Upper lobe of left lung (tissue), 6 donors: ENCODE measurements around the gene STX1A. TPM values are rescaled to one million over a fixed set of nuclear protein-coding genes. Genes with fewer than 3 reads are reported as not detected.

Experiments
- ATAC-seq, 2 donors: fragments of 200-7000 bp; cut with Tn5 transposase; one replicate each; pipeline ENCODE4 v1.9.1; 2022; ENCODE audit warnings: mild to moderate bottlenecking in 2 of 2, moderate library complexity in 2 of 2; ENCODE audit not compliant: low FRiP score in 2 of 2
- DNase-seq, 2 donors: peaks; one replicate each; pipeline ENCODE4 v3.0.0-alpha.2; 2019 to 2020
- H3K27ac ChIP-seq, 4 donors: fragments of 200-600 bp; sonication (generic); one replicate each; pipeline ENCODE4 v1.5.1; 2016 to 2019
- H3K27me3 ChIP-seq, 4 donors: fragments of 200-600 bp; sonication (generic); one replicate each; pipeline ENCODE4 v1.5.1; 2017 to 2019
- H3K36me3 ChIP-seq, 4 donors: fragments of 200-600 bp; sonication (generic); one replicate each; pipeline ENCODE4 v1.5.1; 2016 to 2019
- H3K4me1 ChIP-seq, 4 donors: fragments of 200-600 bp; sonication (generic); one replicate each; pipeline ENCODE4 v1.5.1; 2018 to 2019
- H3K4me3 ChIP-seq, 4 donors: fragments of 200-600 bp; sonication (generic); one replicate each; pipeline ENCODE4 v1.5.1; 2017 to 2019; ENCODE audit warnings: mild to moderate bottlenecking in 2 of 4, moderate library complexity in 1 of 4
- H3K9me3 ChIP-seq, 4 donors: fragments of 200-600 bp; sonication (generic); one replicate each; pipeline ENCODE4 v1.5.1; 2018 to 2019
- CTCF ChIP-seq, 6 experiments: fragments of 450-650 bp in 4 of 6; fragments of 200-600 bp in 2 of 6; sonication (generic) in 2 of 6; IDR thresholded peaks; one replicate each; pipeline ENCODE4 v1.5.1; 2016 to 2019; ENCODE audit warnings: antibody characterized with exemption in 6 of 6
- EP300 ChIP-seq, 4 donors: sonication (generic); formaldehyde crosslinking; IDR thresholded peaks; one replicate each; pipeline ENCODE4 v1.5.1; 2017; ENCODE audit warnings: antibody characterized with exemption in 4 of 4, control low read depth in 2 of 4
- POLR2A ChIP-seq, 4 donors: fragments of 450-650 bp; IDR thresholded peaks; one replicate each; pipeline ENCODE4 v1.5.1; 2016 to 2017; ENCODE audit warnings: antibody characterized with exemption in 4 of 4, mild to moderate bottlenecking in 2 of 4
- POLR2AphosphoS5 ChIP-seq, 2 donors: sonication (generic); formaldehyde crosslinking; IDR thresholded peaks; one replicate each; pipeline ENCODE4 v1.5.1; 2017; ENCODE audit warnings: antibody characterized with exemption in 2 of 2
- WGBS, 2 donors: methylation state at CpG; one replicate each; pipeline ENCODE4 v1.1.5; 2017 to 2018; 5-methylcytosine and 5-hydroxymethylcytosine counted together
- total RNA-seq, 6 donors: library from RNA; depleted of rRNA in 4 of 6; stranded (reverse); fragments of >200 nt in 4 of 6; gene quantifications; one replicate each; pipeline versions ENCODE4 v1.1.0 to v1.2.1, GENCODE V29; 2016 to 2021
- donor health status: DM: no; HTN: no; CAD: no; lungs with moderate emphysema.
- donor health status: DM: no; HTN: yes; CAD: no; lungs with severe emphysema.

The STX1A gene
- total RNA-seq, 6 donors from 2014 or later: 4.1 to 16.9 (median 5.9) TPM

- peaks cover 0 to under 1% (median under 1%) of the 10 kb centered on the region in 4 donors for H3K4me1 ChIP-seq
- H3K36me3 ChIP-seq: peaks cover 31 to 76% (median 56%) of the 10 kb centered on the region in 4 donors
- H3K4me3 ChIP-seq: no peak overlapping the region
- TF ChIP-seq CTCF (IDR thresholded peaks at IDR 0.05) (no peak), POLR2A (IDR thresholded peaks at IDR 0.05) (no peak), POLR2AphosphoS5 (IDR thresholded peaks at IDR 0.05) (no peak), EP300 (IDR thresholded peaks at IDR 0.05) (no peak)
- 86% methylated on average over 7 of the region's 7 CpGs for WGBS, 2 donors
- ATAC-seq: no peak
- no peak overlapping the region for H3K27ac ChIP-seq
- no peaks in the 10 kb centered on the region for H3K27me3 ChIP-seq
- DNase-seq: no peak
- H3K9me3 ChIP-seq: no peaks in the 10 kb centered on the region
Measured at GRCh38 chr7:73698410-73698809, 21.1 kb downstream of the STX1A start.

- no peak overlapping the region for H3K4me3 ChIP-seq
- H3K27ac ChIP-seq: no peak overlapping the region
- H3K27me3 ChIP-seq: no peaks in the 10 kb centered on the region
- peaks cover 37 to 95% (median 71%) of the 10 kb centered on the region in 4 donors for H3K36me3 ChIP-seq
- WGBS, 2 donors: 83 to 92% methylated on average over 4 of the region's 4 CpGs
- TF ChIP-seq POLR2A (IDR thresholded peaks at IDR 0.05): no peak
- TF ChIP-seq CTCF (IDR thresholded peaks at IDR 0.05): no peak
- TF ChIP-seq EP300 (IDR thresholded peaks at IDR 0.05): no peak
- H3K9me3 ChIP-seq: no peaks in the 10 kb centered on the region
- no peaks in the 10 kb centered on the region for H3K4me1 ChIP-seq
- DNase-seq (no peak), ATAC-seq (no peak)
Measured at GRCh38 chr7:73696372-73696771, 23.1 kb downstream of the STX1A start.

- ATAC-seq (no peak), DNase-seq (no peak)
- 80 to 82% methylated on average over 7 of the region's 7 CpGs for WGBS, 2 donors
- no peaks in the 10 kb centered on the region for H3K4me1 ChIP-seq
- TF ChIP-seq POLR2A (IDR thresholded peaks at IDR 0.05) (no peak), POLR2AphosphoS5 (IDR thresholded peaks at IDR 0.05) (no peak)
- H3K4me3 ChIP-seq: no peak overlapping the region
- H3K9me3 ChIP-seq: no peaks in the 10 kb centered on the region
- H3K36me3 ChIP-seq: peaks cover 33 to 92% (median 72%) of the 10 kb centered on the region in 4 donors
- H3K27me3 ChIP-seq: no peaks in the 10 kb centered on the region
- H3K27ac ChIP-seq: no peak overlapping the region
Measured at GRCh38 chr7:73690646-73691045, 28.8 kb downstream of the STX1A start.

GRCh38 chr7:73688288-73688687 is 31.2 kb downstream of the STX1A start:
- Histone ChIP-seq H3K9me3 (no peaks in the 10 kb centered on the region), H3K4me3 (no peak overlapping the region), H3K27me3 (no peaks in the 10 kb centered on the region), H3K36me3 (peaks cover 17 to 68% (median 52%) of the 10 kb centered on the region in 4 donors), H3K4me1 (peaks cover 5 to 16% (median 7%) of the 10 kb centered on the region in 4 donors), H3K27ac (no peak overlapping the region)
- ATAC-seq (no peak), DNase-seq (no peak)
- no peak for TF ChIP-seq CTCF (IDR thresholded peaks at IDR 0.05)
- 92 to 94% methylated on average over 8 of the region's 8 CpGs for WGBS, 2 donors

- DNase-seq (no peak), ATAC-seq (no peak)
- H3K27ac ChIP-seq: no peak overlapping the region
- H3K27me3 ChIP-seq: no peaks in the 10 kb centered on the region
- no peak overlapping the region for H3K4me3 ChIP-seq
- TF ChIP-seq EP300 (IDR thresholded peaks at IDR 0.05): no peak
- TF ChIP-seq POLR2A (IDR thresholded peaks at IDR 0.05): no peak
- TF ChIP-seq POLR2AphosphoS5 (IDR thresholded peaks at IDR 0.05): no peak
- TF ChIP-seq CTCF (IDR thresholded peaks at IDR 0.05): no peak
- peaks cover 9 to 39% (median 26%) of the 10 kb centered on the region in 4 donors for H3K36me3 ChIP-seq
- peaks cover 28 to 39% (median 30%) of the 10 kb centered on the region in 4 donors for H3K4me1 ChIP-seq
- H3K9me3 ChIP-seq: no peaks in the 10 kb centered on the region
- WGBS, 2 donors: 96 to 97% methylated on average over 16 to 17 of the region's 18 CpGs
Measured at GRCh38 chr7:73685311-73685710, 34.2 kb downstream of the STX1A start.
